H1 (cell line): Measurements from ENCODE around the gene SMTN. TPM values are rescaled to one million over a fixed set of nuclear protein-coding genes. Genes with fewer than 3 reads are reported as not detected.

ENCODE experiments used
- CTCF ChIA-PET: fragments of 300-600 bp; sonication (Branson Sonifier 250); formaldehyde crosslinking; loops from one replicate; lab custom pipeline; 2021; ENCODE audit not compliant: partially characterized antibody; lab: Charles Lee
- POLR2A ChIA-PET: fragments of 300-600 bp; sonication (Branson Sonifier 250); formaldehyde crosslinking; loops from one replicate; lab custom pipeline; 2021; ENCODE audit warnings: inconsistent platforms; ENCODE audit not compliant: partially characterized antibody; lab: Charles Lee
- DNase-seq, 2 experiments: peaks; one replicate each; pipeline versions ENCODE4 v3.0.0 to v3.0.0-alpha.2; 2010 to 2022; ENCODE audit warnings: low spot score in 2 of 2, low read depth in 1 of 2, mixed read lengths in 1 of 2
- FAIRE-seq: peaks from 2 replicates; lab custom pipeline; 2011; peaks lifted over from hg19 to GRCh38; lab: Jason Lieb, UNC
- H2AFZ ChIP-seq: 2 replicates; pipeline ENCODE4 v1.8.1; 2012; ENCODE audit warnings: low read length, inconsistent platforms
- H2AK5ac ChIP-seq: 2 replicates; pipeline ENCODE4 v1.6.1; 2013; ENCODE audit warnings: low read depth, low read length
- H2BK120ac ChIP-seq: replicated peaks from 2 replicates; pipeline ENCODE3; 2013; ENCODE audit warnings: low read depth, low read length, inconsistent platforms
- H2BK12ac ChIP-seq: 2 replicates; pipeline ENCODE4 v1.6.1; 2013; ENCODE audit warnings: low read depth, low read length
- H2BK15ac ChIP-seq: 2 replicates; pipeline ENCODE4 v1.6.1; 2013; ENCODE audit warnings: low read length
- H2BK20ac ChIP-seq: 2 replicates; pipeline ENCODE4 v1.6.1; 2013; ENCODE audit warnings: low read length
- H2BK5ac ChIP-seq: 2 replicates; pipeline ENCODE4 v1.6.1; 2013; ENCODE audit warnings: low read depth, low read length
- H3K14ac ChIP-seq: 2 replicates; pipeline ENCODE4 v1.6.1; 2013; ENCODE audit warnings: inconsistent platforms; ENCODE audit not compliant: insufficient read length
- H3K18ac ChIP-seq: 2 replicates; pipeline ENCODE4 v1.6.1; 2013; ENCODE audit warnings: low read length; ENCODE audit errors: extremely low read depth
- H3K23ac ChIP-seq: 2 replicates; pipeline ENCODE4 v1.6.1; 2013; ENCODE audit warnings: inconsistent platforms; ENCODE audit not compliant: insufficient read length
- H3K23me2 ChIP-seq: 2 replicates; pipeline ENCODE4 v1.6.1; 2013; ENCODE audit warnings: low read depth, low read length
- H3K27ac ChIP-seq: 2 replicates; pipeline ENCODE4 v1.6.1; 2011; ENCODE audit warnings: low read depth, low read length, inconsistent platforms
- H3K27me3 ChIP-seq, 4 experiments: replicated peaks in 1 of 4; 1 replicate in 1 of 4; 2 replicates in 3 of 4; pipeline versions ENCODE4 v1.6.1 to v1.8.1; 2011 to 2013; ENCODE audit warnings: low read length in 3 of 4, mild to moderate bottlenecking in 3 of 4, inconsistent platforms in 2 of 4, mixed read lengths in 2 of 4, moderate library complexity in 1 of 4; ENCODE audit not compliant: control insufficient read depth in 3 of 4, insufficient read depth in 3 of 4; ENCODE audit errors: extremely low read depth in 1 of 4
- H3K36me3 ChIP-seq, 4 experiments: 2 replicates each; pipeline versions ENCODE4 v1.6.1 to v1.8.1; 2011 to 2013; ENCODE audit warnings: mild to moderate bottlenecking in 4 of 4, low read length in 3 of 4, moderate library complexity in 2 of 4, control low read depth in 1 of 4, inconsistent platforms in 1 of 4; ENCODE audit not compliant: insufficient read depth in 4 of 4, control insufficient read depth in 2 of 4
- H3K4ac ChIP-seq: replicated peaks from 2 replicates; pipeline ENCODE3; 2013; ENCODE audit warnings: low read length, low read depth, mixed read lengths, inconsistent platforms; ENCODE audit not compliant: insufficient read length
- H3K4me1 ChIP-seq, 4 experiments: replicated peaks in 1 of 4; 1 replicate in 1 of 4; 2 replicates in 3 of 4; pipeline versions ENCODE4 v1.6.1 to v1.8.1; 2011 to 2013; ENCODE audit warnings: low read length in 3 of 4, inconsistent platforms in 2 of 4, mixed read lengths in 1 of 4; ENCODE audit not compliant: insufficient read depth in 4 of 4, control insufficient read depth in 3 of 4
- H3K4me2 ChIP-seq, 2 experiments: 2 replicates each; pipeline versions ENCODE4 v1.6.1 to v1.8.1; 2011 to 2013; ENCODE audit warnings: low read depth in 2 of 2, low read length in 2 of 2, control low read depth in 1 of 2, inconsistent platforms in 1 of 2, mild to moderate bottlenecking in 1 of 2; ENCODE audit not compliant: insufficient read depth in 1 of 2
- H3K4me3 ChIP-seq, 4 experiments: fragments of 200-600, 300-600 bp in 1 of 4; sonication (generic), shearing (Covaris generic), sonication (Bioruptor Twin) in 1 of 4; 2 replicates each; pipeline versions ENCODE4 v1.5.1 to v1.8.1; 2011 to 2016; ENCODE audit warnings: low read length in 4 of 4, low read depth in 3 of 4, control low read depth in 2 of 4, inconsistent platforms in 2 of 4, mild to moderate bottlenecking in 2 of 4, mixed read lengths in 1 of 4, moderate library complexity in 1 of 4; ENCODE audit not compliant: insufficient read depth in 2 of 4; ENCODE audit errors: extremely low read depth in 1 of 4
- H3K56ac ChIP-seq: replicated peaks from 2 replicates; pipeline ENCODE3; 2013; ENCODE audit warnings: low read depth, mild to moderate bottlenecking, mixed read lengths, low read length, inconsistent platforms; ENCODE audit not compliant: insufficient read length
- H3K79me1 ChIP-seq: 2 replicates; pipeline ENCODE4 v1.6.1; 2013; ENCODE audit warnings: low read depth, low read length, control low read depth
- H3K79me2 ChIP-seq, 2 experiments: 2 replicates each; pipeline versions ENCODE4 v1.6.1 to v1.8.1; 2012 to 2013; ENCODE audit warnings: low read length in 2 of 2, mild to moderate bottlenecking in 2 of 2, inconsistent platforms in 1 of 2; ENCODE audit not compliant: insufficient read depth in 2 of 2, control insufficient read depth in 1 of 2
- H3K9ac ChIP-seq, 4 experiments: replicated peaks in 1 of 4; 1 replicate in 1 of 4; 2 replicates in 3 of 4; pipeline versions ENCODE4 v1.6.1 to v1.8.1; 2011 to 2013; ENCODE audit warnings: low read depth in 3 of 4, low read length in 3 of 4, control low read depth in 2 of 4, mild to moderate bottlenecking in 2 of 4, moderate library complexity in 2 of 4, inconsistent platforms in 1 of 4; ENCODE audit errors: extremely low read depth in 1 of 4
- H3K9me3 ChIP-seq, 2 experiments: 2 replicates each; pipeline versions ENCODE4 v1.6.1 to v1.8.1; 2012 to 2013; ENCODE audit warnings: mild to moderate bottlenecking in 2 of 2, moderate library complexity in 2 of 2, control low read depth in 1 of 2, inconsistent platforms in 1 of 2, low read depth in 1 of 2, low read length in 1 of 2, mixed read lengths in 1 of 2; ENCODE audit not compliant: insufficient read depth in 2 of 2
- H4K20me1 ChIP-seq, 2 experiments: replicated peaks in 1 of 2; 2 replicates each; pipeline versions ENCODE3 to v1.8.1; 2011 to 2013; ENCODE audit warnings: inconsistent platforms in 2 of 2, low read length in 2 of 2, mild to moderate bottlenecking in 1 of 2; ENCODE audit not compliant: insufficient read depth in 2 of 2, control insufficient read depth in 1 of 2
- H4K5ac ChIP-seq: 2 replicates; pipeline ENCODE4 v1.6.1; 2013; ENCODE audit warnings: low read length, low read depth, mixed read lengths, inconsistent platforms; ENCODE audit not compliant: insufficient read length
- H4K8ac ChIP-seq: 2 replicates; pipeline ENCODE4 v1.8.0; 2013; ENCODE audit warnings: mild to moderate bottlenecking, moderate library complexity, low read length, inconsistent platforms; ENCODE audit not compliant: insufficient read depth; ENCODE audit errors: extremely low read depth
- H4K91ac ChIP-seq: replicated peaks from 2 replicates; pipeline ENCODE3; 2013; ENCODE audit warnings: low read length, mixed read lengths, inconsistent platforms; ENCODE audit not compliant: insufficient read length
- CBX8 ChIP-seq: fragments of 300-800, 300-1000 bp; sonication (generic); IDR thresholded peaks from 2 replicates; pipeline ENCODE4 v1.7.1; 2016; ENCODE audit warnings: low read depth, low read length, borderline replicate concordance
- CTBP2 ChIP-seq: IDR thresholded peaks from 2 replicates; pipeline ENCODE4 v1.7.0; 2011; ENCODE audit warnings: borderline replicate concordance, mild to moderate bottlenecking, moderate library complexity, mixed read lengths, low read length; ENCODE audit not compliant: insufficient read depth, insufficient read length
- FOSL1 ChIP-seq: IDR thresholded peaks from 2 replicates; pipeline ENCODE4 v1.6.1; 2011; ENCODE audit warnings: mild to moderate bottlenecking, low read depth, low read length, moderate library complexity; ENCODE audit not compliant: insufficient read depth
- RXRA ChIP-seq: IDR thresholded peaks from 2 replicates; pipeline ENCODE4 v1.6.1; 2011; ENCODE audit warnings: low read depth, mild to moderate bottlenecking, low read length, moderate library complexity; ENCODE audit not compliant: insufficient read depth
- SIX5 ChIP-seq: IDR thresholded peaks from 2 replicates; pipeline ENCODE4 v1.6.1; 2011; ENCODE audit warnings: mild to moderate bottlenecking, low read depth, low read length
- SRF ChIP-seq: IDR thresholded peaks from 2 replicates; pipeline ENCODE4 v1.6.1; 2011; ENCODE audit warnings: mild to moderate bottlenecking, low read depth, low read length, moderate library complexity
- TAF1 ChIP-seq: IDR thresholded peaks from 2 replicates; pipeline ENCODE4 v1.6.1; 2011; ENCODE audit warnings: mild to moderate bottlenecking, low read depth, low read length
- TBP ChIP-seq: IDR thresholded peaks from 2 replicates; pipeline ENCODE4 v1.6.1; 2011; ENCODE audit warnings: low read depth, low read length, improper control_type of control experiment
- WGBS, 2 experiments: shearing (Covaris generic) in 1 of 2; methylation state at CpG; one replicate each; pipeline versions ENCODE4 v1.1.6 to v1.1.7; 2013 to 2015; ENCODE audit warnings: low lambda C conversion rate in 2 of 2, mixed read lengths in 2 of 2, inconsistent platforms in 1 of 2, low coverage in 1 of 2, missing lambda C conversion rate in 1 of 2; ENCODE audit not compliant: insufficient replicate concordance in 2 of 2, insufficient coverage in 1 of 2, insufficient read length in 1 of 2; ENCODE audit errors: extremely low coverage in 1 of 2, missing lambda C conversion rate in 1 of 2; 5-methylcytosine and 5-hydroxymethylcytosine counted together
- polyA plus RNA-seq, 7 experiments: library from polyadenylated mRNA; depleted of rRNA in 3 of 7; stranded (reverse) in 5 of 7; unstranded in 2 of 7; fragments of >200 nt in 5 of 7; fragments of 200-250 nt in 2 of 7; gene quantifications; 1 replicate in 5 of 7; 2 replicates in 1 of 7; 4 replicates in 1 of 7; pipeline versions ENCODE4 v1.2.1 to v1.2.3, GENCODE V29; 2011 to 2013; ENCODE audit warnings: missing spikeins in 2 of 7, mixed read lengths in 2 of 7
- total RNA-seq: library from RNA; stranded (reverse); fragmentation: NEBNext Ultra II Directional; extraction: Animal tissue kit (Norgen Biotek cat#: 25700); gene quantifications from 2 replicates; pipeline ENCODE4 v1.2.1, GENCODE V29; 2021

Gene SMTN
- total and polyA plus RNA-seq, 2 of the 8 experiments (the other 6 are each of a cell fraction or from before 2014, with no cell fraction given), result 12.3 to 20.8 TPM

- no peak overlapping the region for H2BK5ac ChIP-seq
- ChIA-PET POLR2A (interaction anchor here (1.0 to 2.3 kb wide), 4 partner anchors 18 to 39 kb away, joined by 4 to 25 read pairs (median 4); partner anchors contain the start of gene PLA2G3), CTCF (interaction anchor here (0.7 to 16.8 kb wide), 7 partner anchors 10 to 360 kb away, joined by 3 to 207 read pairs (median 5); partner anchors contain the start of gene SMTN)
- no peak overlapping the region for H3K4me2 ChIP-seq
- H2AK5ac ChIP-seq, result no peak overlapping the region
- H3K27ac ChIP-seq, result no peak overlapping the region
- FAIRE-seq (no peak), DNase-seq (no peak)
- no peak overlapping the region for H2BK120ac ChIP-seq
- H3K9me3 ChIP-seq, result no peaks in the 10 kb centered on the region
- no peaks in the 10 kb centered on the region for H3K36me3 ChIP-seq
- H3K79me1 ChIP-seq, result no peaks in the 10 kb centered on the region; the same call in 1 of the 2 replicates
- H3K14ac ChIP-seq, result no peak overlapping the region
- no peak overlapping the region for H2BK20ac ChIP-seq
- H3K27me3 ChIP-seq, result peaks cover 10 to 23% (median 22%) of the 10 kb centered on the region in 4 experiments
- no peak overlapping the region for H4K91ac ChIP-seq
- H3K79me2 ChIP-seq, result no peaks in the 10 kb centered on the region
- no peak overlapping the region for H3K56ac ChIP-seq
- H3K18ac ChIP-seq, result no peak overlapping the region
- WGBS, 2 experiments, result 89% methylated on average over 2 of the region's 2 CpGs; no CpG with 5 or more reads in 1 of the 2 experiments
- no peak overlapping the region for H3K9ac ChIP-seq
- H3K4me3 ChIP-seq, result no peak overlapping the region
- peaks cover 0 to 8% of the 10 kb centered on the region in 2 experiments for H4K20me1 ChIP-seq
- no peak overlapping the region for H2BK15ac ChIP-seq
- no peak overlapping the region for H3K23ac ChIP-seq
- H3K4ac ChIP-seq, result no peak overlapping the region
- no peak overlapping the region for H4K8ac ChIP-seq
- H2AFZ ChIP-seq, result no peak overlapping the region
- H3K4me1 ChIP-seq, result peaks cover under 1 to 25% (median 18%) of the 10 kb centered on the region in 4 experiments
- TF ChIP-seq SIX5, result no peak
- TF ChIP-seq RXRA, result no peak
- no peak for TF ChIP-seq FOSL1
- TF ChIP-seq SRF, result no peak
- TF ChIP-seq TBP, result no peak
- TF ChIP-seq CTBP2, result no peak
- no peak for TF ChIP-seq CBX8
- no peak for TF ChIP-seq TAF1
- TF ChIP-seq, all 59 proteins: peak for 0
- Histone ChIP-seq H3K23me2 (peaks cover 12% of the 10 kb centered on the region; the same call in 1 of the 2 replicates), H4K5ac (no peak overlapping the region), H2BK12ac (no peak overlapping the region)
Measured at GRCh38 chr22:31103111-31103510, 22.0 kb downstream of the SMTN start.
